Measurements from ENCODE around the gene KCTD6. TPM values are rescaled to one million over a fixed set of nuclear protein-coding genes. Genes with fewer than 3 reads are reported as not detected.

The KCTD6 gene
- total RNA-seq, 1 donor from 2014 or later, result 8.2 TPM

GRCh38 chr3:58532794-58533220 is 40.9 kb downstream of the KCTD6 start:
- no peaks in the 10 kb centered on the region for H3K27me3 ChIP-seq
- intact Hi-C loops (cut with DNase I), result no loop called here
- TF ChIP-seq, protein P1, sequence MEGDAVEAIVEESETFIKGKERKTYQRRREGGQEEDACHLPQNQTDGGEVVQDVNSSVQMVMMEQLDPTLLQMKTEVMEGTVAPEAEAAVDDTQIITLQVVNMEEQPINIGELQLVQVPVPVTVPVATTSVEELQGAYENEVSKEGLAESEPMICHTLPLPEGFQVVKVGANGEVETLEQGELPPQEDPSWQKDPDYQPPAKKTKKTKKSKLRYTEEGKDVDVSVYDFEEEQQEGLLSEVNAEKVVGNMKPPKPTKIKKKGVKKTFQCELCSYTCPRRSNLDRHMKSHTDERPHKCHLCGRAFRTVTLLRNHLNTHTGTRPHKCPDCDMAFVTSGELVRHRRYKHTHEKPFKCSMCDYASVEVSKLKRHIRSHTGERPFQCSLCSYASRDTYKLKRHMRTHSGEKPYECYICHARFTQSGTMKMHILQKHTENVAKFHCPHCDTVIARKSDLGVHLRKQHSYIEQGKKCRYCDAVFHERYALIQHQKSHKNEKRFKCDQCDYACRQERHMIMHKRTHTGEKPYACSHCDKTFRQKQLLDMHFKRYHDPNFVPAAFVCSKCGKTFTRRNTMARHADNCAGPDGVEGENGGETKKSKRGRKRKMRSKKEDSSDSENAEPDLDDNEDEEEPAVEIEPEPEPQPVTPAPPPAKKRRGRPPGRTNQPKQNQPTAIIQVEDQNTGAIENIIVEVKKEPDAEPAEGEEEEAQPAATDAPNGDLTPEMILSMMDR (IDR thresholded peaks at IDR 0.05), result peak; percentile 92
- no peak overlapping the region for H3K27ac ChIP-seq
- peaks cover 21% of the 10 kb centered on the region for H3K4me1 ChIP-seq
- no peaks in the 10 kb centered on the region for H3K36me3 ChIP-seq
- DNase-seq (peak; percentile 85), ATAC-seq (peak; percentile 77)
- H3K9me3 ChIP-seq, result no peaks in the 10 kb centered on the region
- H3K4me3 ChIP-seq, result no peak overlapping the region

DNA sequence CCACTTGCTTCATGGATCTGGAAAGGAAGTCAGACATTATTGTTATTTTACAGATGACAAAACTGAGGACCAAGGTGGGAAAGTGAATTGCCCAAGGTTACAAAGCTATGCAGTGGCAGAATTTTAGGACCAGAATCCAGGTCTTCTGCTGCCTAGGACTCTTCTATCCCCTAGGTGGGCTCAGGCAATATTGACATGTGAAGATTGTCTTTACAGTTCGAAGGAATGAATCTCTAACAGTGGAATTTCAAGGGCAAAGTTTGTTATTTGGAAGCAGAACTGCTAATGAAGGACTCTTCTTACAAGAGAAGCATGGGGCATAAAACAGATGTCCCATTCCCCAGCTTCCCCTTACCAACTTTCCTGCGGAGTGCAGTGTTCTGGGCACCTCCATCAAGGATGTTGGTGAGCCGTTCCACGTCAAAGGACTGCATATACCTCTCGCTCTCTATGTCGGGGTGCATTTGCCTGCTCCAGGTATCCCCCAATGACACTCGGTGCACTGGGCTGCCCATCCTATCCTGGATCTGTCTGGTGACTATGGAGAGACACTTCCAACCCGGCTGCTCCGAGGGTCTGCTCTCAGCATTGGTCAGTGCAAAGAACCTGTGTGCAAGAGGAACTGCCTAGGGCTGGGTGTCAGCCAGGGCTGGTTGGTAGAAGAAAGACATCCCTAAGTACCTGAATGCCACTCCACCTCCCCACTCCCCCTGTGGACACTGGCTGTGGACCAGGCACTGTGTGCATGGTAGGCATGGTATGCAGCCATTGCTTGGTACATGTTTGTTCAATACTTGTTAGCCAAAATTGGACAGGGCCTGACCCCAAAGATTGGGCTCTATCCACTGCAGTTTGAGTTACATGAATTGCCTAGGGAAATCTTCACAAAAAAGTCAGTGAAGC is 42.9 kb downstream of the KCTD6 start:
- intact Hi-C loops (cut with DNase I), result no loop called here
- no peaks in the 10 kb centered on the region for H3K36me3 ChIP-seq
- ATAC-seq, result no peak
- H3K4me3 ChIP-seq, result no peak overlapping the region
- no peaks in the 10 kb centered on the region for H3K9me3 ChIP-seq
- H3K27ac ChIP-seq, result no peak overlapping the region
- H3K27me3 ChIP-seq, result no peaks in the 10 kb centered on the region
- peaks cover 25% of the 10 kb centered on the region for H3K4me1 ChIP-seq
- TF ChIP-seq, protein P1 (IDR thresholded peaks at IDR 0.05), result no peak
- DNase-seq, result no peak

DNA sequence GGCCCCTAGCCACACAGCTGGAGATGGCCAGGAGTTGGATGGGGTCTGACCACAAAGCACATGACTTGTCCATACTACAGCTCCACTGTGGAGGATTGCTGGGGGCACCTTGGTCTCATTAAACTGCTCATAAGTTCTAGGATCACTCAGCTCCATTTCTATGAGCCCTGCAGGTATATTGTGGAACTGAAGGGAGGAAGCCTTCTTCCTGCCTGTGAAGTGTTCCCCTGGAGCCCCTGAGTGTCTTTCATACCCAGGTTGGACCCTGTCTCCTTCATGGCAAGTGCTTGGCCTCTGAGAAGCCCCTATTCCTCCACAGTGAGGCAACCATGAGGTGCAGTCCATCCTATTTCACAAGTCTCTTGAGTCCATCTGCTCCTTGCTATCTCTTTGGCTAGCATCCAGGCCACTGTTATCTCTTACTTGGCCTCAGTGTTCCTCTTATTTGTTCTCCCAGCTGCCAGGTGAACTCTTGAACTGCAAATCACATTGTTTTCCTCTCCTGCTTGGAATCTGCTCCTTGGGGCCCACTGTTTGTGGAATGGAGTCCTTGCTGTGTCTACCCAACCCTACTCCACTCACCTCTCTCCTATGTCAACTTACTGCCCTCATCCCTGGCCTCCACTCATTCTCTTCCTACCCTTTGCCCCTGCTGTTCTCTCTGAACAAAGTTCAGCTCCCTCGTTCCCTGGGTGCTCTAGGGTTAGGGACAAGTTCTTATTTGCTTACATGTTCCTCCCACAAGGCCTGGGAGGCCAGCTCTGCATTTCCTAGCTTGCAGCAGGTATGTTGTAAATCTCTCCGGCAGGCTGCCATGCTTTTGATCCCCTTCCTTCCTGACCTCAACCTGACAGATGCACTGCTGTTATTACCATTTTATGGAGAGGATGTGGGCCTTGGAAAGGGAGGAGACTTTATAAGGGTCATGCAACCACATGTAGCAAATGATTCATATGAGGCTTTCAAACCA is 43.9 kb downstream of the KCTD6 start:
- no peaks in the 10 kb centered on the region for H3K9me3 ChIP-seq
- peaks cover 25% of the 10 kb centered on the region for H3K4me1 ChIP-seq
- DNase-seq (no peak), ATAC-seq (no peak)
- no peaks in the 10 kb centered on the region for H3K27me3 ChIP-seq
- no peaks in the 10 kb centered on the region for H3K36me3 ChIP-seq
- peak overlapping the region; percentile 76 for H3K27ac ChIP-seq
- intact Hi-C loops (cut with DNase I), result no loop called here
- peak overlapping the region; percentile 54 for H3K4me3 ChIP-seq
- TF ChIP-seq, protein P1 (IDR thresholded peaks at IDR 0.05), result no peak

GRCh38 chr3:58536501-58537411 is 44.9 kb downstream of the KCTD6 start, which contains the start of gene ACOX2:
Gene ACOX2, minus strand, starts transcription at chr3:58537190. Its CDS starts 2,084 bp downstream, at chr3:58535106.
- peak; percentile 88 for DNase-seq
- peak; percentile 90 for ATAC-seq
- Histone ChIP-seq H3K27ac (peak within 1 kb of the TSS; percentile 76), H3K36me3 (no peaks in the 10 kb centered on the region), H3K9me3 (no peaks in the 10 kb centered on the region), H3K27me3 (no peaks in the 10 kb centered on the region), H3K4me1 (peaks cover 25% of the 10 kb centered on the region), H3K4me3 (peak within 1 kb of the TSS; percentile 54)
- intact Hi-C loops (cut with DNase I), result no loop called here
- TF ChIP-seq, protein P1 (IDR thresholded peaks at IDR 0.05), result no peak

Data from upper lobe of right lung (tissue), 1 donor.